IMR-90 (cell line): ENCODE results near the gene ADD2. TPM values are rescaled to one million over a fixed set of nuclear protein-coding genes. Genes with fewer than 3 reads are reported as not detected.

Experiments
- ATAC-seq: fragments of 200-7000 bp; cut with Tn5 transposase; 2 replicates; pipeline ENCODE4 v1.9.1; 2020; ENCODE audit warnings: low read depth, mild to moderate bottlenecking, moderate library complexity
- BruUV-seq: library from RNA; stranded (reverse); fragments of 400-500 nt; replicated peaks from 2 replicates; lab custom pipeline; 2021; lab: Mats Ljungman, UMichigan
- CTCF ChIA-PET: fragments of 300-600 bp; formaldehyde crosslinking; extraction: SDS; loops from one replicate; lab custom pipeline; 2021; ENCODE audit warnings: antibody characterized with exemption; lab: Yijun Ruan, JAX
- POLR2A ChIA-PET: fragments of 300-600 bp; sonication (Branson Sonifier 250); formaldehyde crosslinking; loops from one replicate; lab custom pipeline; 2022; ENCODE audit warnings: antibody characterized with exemption; ENCODE audit not compliant: unreplicated experiment; lab: Charles Lee
- DNase-seq: peaks from one replicate; pipeline ENCODE4 v3.0.0; 2013
- H2AFZ ChIP-seq: replicated peaks from 2 replicates; pipeline ENCODE3; 2013; ENCODE audit warnings: low read length, mild to moderate bottlenecking; ENCODE audit not compliant: poor library complexity
- H2AK5ac ChIP-seq: 2 replicates; pipeline ENCODE4 v1.6.1; 2013; ENCODE audit warnings: low read depth, low read length, inconsistent platforms
- H2AK9ac ChIP-seq: replicated peaks from 2 replicates; pipeline ENCODE3; 2013; ENCODE audit warnings: mild to moderate bottlenecking, low read depth, low read length, moderate library complexity; ENCODE audit not compliant: poor library complexity
- H2BK120ac ChIP-seq: 2 replicates; pipeline ENCODE4 v1.6.1; 2013; ENCODE audit warnings: low read depth, low read length, inconsistent platforms
- H2BK15ac ChIP-seq: 3 replicates; pipeline ENCODE4 v1.6.1; 2013; ENCODE audit warnings: low read depth, low read length, inconsistent platforms
- H2BK20ac ChIP-seq: 2 replicates; pipeline ENCODE4 v1.6.1; 2013; ENCODE audit warnings: low read depth, mild to moderate bottlenecking, inconsistent platforms, low read length, moderate library complexity
- H2BK5ac ChIP-seq: 2 replicates; pipeline ENCODE4 v1.6.1; 2013; ENCODE audit warnings: mild to moderate bottlenecking, low read depth, low read length, inconsistent platforms; ENCODE audit not compliant: poor library complexity, severe bottlenecking
- H3K14ac ChIP-seq: replicated peaks from 2 replicates; pipeline ENCODE4 v1.6.1; 2013; ENCODE audit warnings: low read depth, low read length, inconsistent platforms
- H3K18ac ChIP-seq: 2 replicates; pipeline ENCODE4 v1.6.1; 2013; ENCODE audit warnings: low read depth, low read length, control low read depth
- H3K23ac ChIP-seq: 2 replicates; pipeline ENCODE4 v1.6.1; 2013; ENCODE audit warnings: low read depth, low read length, inconsistent platforms
- H3K27ac ChIP-seq: 2 replicates; pipeline ENCODE4 v1.5.1; 2013; ENCODE audit warnings: mild to moderate bottlenecking, control low read depth, low read length; ENCODE audit not compliant: insufficient read depth
- H3K27me3 ChIP-seq: 2 replicates; pipeline ENCODE4 v1.6.1; 2013; ENCODE audit warnings: low read length; ENCODE audit not compliant: control insufficient read depth, insufficient read depth
- H3K36me3 ChIP-seq: 2 replicates; pipeline ENCODE4 v1.6.1; 2013; ENCODE audit warnings: low read length, mixed read lengths; ENCODE audit not compliant: control insufficient read depth, insufficient read depth
- H3K4ac ChIP-seq: 2 replicates; pipeline ENCODE4 v1.6.1; 2013; ENCODE audit warnings: low read depth, low read length, inconsistent platforms
- H3K4me1 ChIP-seq: 2 replicates; pipeline ENCODE4 v1.6.1; 2013; ENCODE audit warnings: low read length, mixed read lengths; ENCODE audit not compliant: control insufficient read depth, insufficient read depth
- H3K4me2 ChIP-seq: 2 replicates; pipeline ENCODE4 v1.6.1; 2013; ENCODE audit warnings: low read depth, mild to moderate bottlenecking, control low read depth, low read length, moderate library complexity
- H3K4me3 ChIP-seq: 2 replicates; pipeline ENCODE4 v1.5.1; 2013; ENCODE audit warnings: low read depth, mild to moderate bottlenecking, control low read depth, low read length, moderate library complexity; ENCODE audit not compliant: insufficient read depth
- H3K56ac ChIP-seq: 2 replicates; pipeline ENCODE4 v1.6.1; 2013; ENCODE audit warnings: low read length, inconsistent platforms; ENCODE audit not compliant: insufficient read depth; ENCODE audit errors: extremely low read depth
- H3K79me1 ChIP-seq, 2 experiments: 2 replicates each; pipeline ENCODE4 v1.6.1; 2013; ENCODE audit warnings: low read length in 2 of 2, inconsistent platforms in 1 of 2, low read depth in 1 of 2
- H3K9ac ChIP-seq: 2 replicates; pipeline ENCODE4 v1.6.1; 2013; ENCODE audit warnings: low read depth, low read length, control low read depth
- H3K9me1 ChIP-seq: 2 replicates; pipeline ENCODE4 v1.6.1; 2013; ENCODE audit warnings: low read length, inconsistent platforms; ENCODE audit not compliant: insufficient read depth
- H3K9me3 ChIP-seq: 2 replicates; pipeline ENCODE4 v1.6.1; 2013; ENCODE audit warnings: low read length; ENCODE audit not compliant: control insufficient read depth, insufficient read depth
- H4K20me1 ChIP-seq: 2 replicates; pipeline ENCODE4 v1.6.1; 2013; ENCODE audit warnings: low read length, inconsistent platforms; ENCODE audit not compliant: insufficient read depth
- H4K5ac ChIP-seq: 2 replicates; pipeline ENCODE4 v1.6.1; 2013; ENCODE audit warnings: mild to moderate bottlenecking, low read depth, low read length, control low read depth
- H4K8ac ChIP-seq, 2 experiments: 2 replicates each; pipeline ENCODE4 v1.6.1; 2013; ENCODE audit warnings: low read depth in 2 of 2, low read length in 2 of 2, control low read depth in 1 of 2, inconsistent platforms in 1 of 2
- H4K91ac ChIP-seq: 2 replicates; pipeline ENCODE4 v1.6.1; 2013; ENCODE audit warnings: low read depth, low read length, inconsistent platforms; ENCODE audit not compliant: insufficient read depth
- BHLHE40 ChIP-seq: fragments of 150-350 bp; IDR thresholded peaks from 2 replicates; pipeline ENCODE4 v1.6.1; 2016; ENCODE audit warnings: mild to moderate bottlenecking, low read depth, low read length
- CEBPB ChIP-seq: IDR thresholded peaks from 2 replicates; pipeline ENCODE4 v1.6.1; 2012; ENCODE audit warnings: low read depth, low read length, improper control_type of control experiment
- CHD1 ChIP-seq: IDR thresholded peaks from 2 replicates; pipeline ENCODE4 v1.6.1; 2012; ENCODE audit warnings: low read depth, low read length, improper control_type of control experiment
- NFE2L2 ChIP-seq: fragments of 150-350 bp; IDR thresholded peaks from 2 replicates; pipeline ENCODE4 v1.6.1; 2016; ENCODE audit warnings: low read depth, mild to moderate bottlenecking, low read length
- WGBS, 2 experiments: methylation state at CpG; one replicate each; pipeline versions ENCODE4 v1.1.5 to v1.1.7; 2013; ENCODE audit warnings: missing lambda C conversion rate in 2 of 2; ENCODE audit not compliant: insufficient read length in 1 of 2; ENCODE audit errors: extremely low coverage in 2 of 2; 5-methylcytosine and 5-hydroxymethylcytosine counted together
- dilution Hi-C: fragments of 300-500 bp; cut with HindIII; formaldehyde crosslinking; loops from one replicate; pipeline ENCODE4 v1.14.3; 2018; ENCODE audit warnings: low sequenced_read_pairs; ENCODE audit not compliant: unreplicated experiment
- in situ Hi-C: fragments of 300-500 bp; cut with MboI; formaldehyde crosslinking; loops from 3 replicates; pipeline ENCODE4 v1.14.3; 2019; ENCODE audit warnings: low sequenced_read_pairs, inconsistent platforms, mixed read lengths
- intact Hi-C: fragments of 100-400 bp; cut with micrococcal nuclease; formaldehyde crosslinking; loops from 2 replicates; pipeline ENCODE4 v1.10.0; 2022
- polyA plus RNA-seq, 3 experiments: library from polyadenylated mRNA; depleted of rRNA; stranded (reverse); fragments of >200 nt; gene quantifications; 2 replicates each; pipeline ENCODE4 v1.2.3, GENCODE V29; 2012; ENCODE audit warnings: low replicate concordance in 1 of 3
- total RNA-seq: library from RNA; depleted of rRNA; stranded (reverse); fragments of >200 nt; gene quantifications from 2 replicates; pipeline ENCODE4 v1.2.3, GENCODE V29; 2012

Gene ADD2
- total and polyA plus RNA-seq, 2 of the 4 experiments (the other 2 are of a cell fraction) = not detected

- no peak for ATAC-seq
- Histone ChIP-seq H3K9ac (no peak overlapping the region), H2BK5ac (no peak overlapping the region), H2AFZ (no peak overlapping the region), H2BK20ac (no peak overlapping the region), H4K8ac (no peak overlapping the region), H2BK15ac (no peak overlapping the region), H3K9me1 (no peaks in the 10 kb centered on the region), H2BK120ac (no peak overlapping the region), H3K4ac (no peak overlapping the region), H3K14ac (no peak overlapping the region), H3K4me2 (no peak overlapping the region), H2AK5ac (no peak overlapping the region), H3K79me1 (no peaks in the 10 kb centered on the region), H4K5ac (no peak overlapping the region), H4K91ac (no peak overlapping the region), H2AK9ac (no peak overlapping the region), H3K4me1 (no peaks in the 10 kb centered on the region), H3K27me3 (no peaks in the 10 kb centered on the region), H3K18ac (no peak overlapping the region), H3K9me3 (no peaks in the 10 kb centered on the region), H3K4me3 (no peak overlapping the region), H3K36me3 (no peaks in the 10 kb centered on the region), H3K27ac (no peak overlapping the region), H3K56ac (no peak overlapping the region; the same call in 1 of the 2 replicates), H4K20me1 (no peaks in the 10 kb centered on the region), H3K23ac (no peak overlapping the region)
- dilution Hi-C loops = no loop called here
- DNase-seq = no peak
- CTCF ChIA-PET = no interaction called here
- BruUV-seq = no TSS peak
- POLR2A ChIA-PET = no interaction called here
- no CpG with 5 or more reads among the region's 3 CpGs for WGBS, 2 experiments
- intact Hi-C loops = no loop called here
- in situ Hi-C loops = no loop called here
- TF ChIP-seq CHD1 (no peak), CEBPB (no peak), BHLHE40 (no peak), NFE2L2 (no peak)
These were observed 42.5 kb downstream of the ADD2 start for GRCh38 chr2:70725505-70725904.
